Measurements from ENCODE around the gene CERS6.

CERS6 gene

DNA sequence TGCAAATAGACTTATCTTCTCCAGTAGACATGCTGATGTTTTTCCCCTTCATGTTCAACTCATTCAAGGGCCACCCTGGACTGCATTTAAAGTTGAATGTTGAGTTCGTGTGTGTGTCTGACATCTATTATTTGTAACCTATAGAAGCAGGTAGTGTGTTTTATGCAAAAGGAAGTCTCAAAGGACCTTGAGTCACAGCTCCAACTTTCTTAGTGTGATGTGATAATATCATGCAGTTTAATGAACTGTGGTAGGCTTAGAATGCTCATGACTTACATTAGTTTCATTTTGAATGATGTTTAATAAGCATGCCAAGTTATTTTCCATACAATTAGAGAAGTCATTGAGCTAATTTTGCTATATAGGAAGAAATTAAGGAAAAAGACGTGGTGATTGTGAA is 67.9 kb downstream of the CERS6 start:
- POLR2A ChIA-PET: no interaction called here
- no peak overlapping the region for H3K4me3 ChIP-seq (ENCODE audit: low read depth, low read length)
- CTCF ChIA-PET: interaction anchor here (1.1 kb wide), 1 partner anchor 34 kb away, joined by 3 read pairs; no protein-coding TSS in a partner anchor
- TF ChIP-seq CTCF (IDR thresholded peaks at IDR 0.05; ENCODE audit: insufficient read depth, low read length, missing control alignments): no peak
- no peak for DNase-seq (ENCODE audit: low read depth, low spot score)

DNA sequence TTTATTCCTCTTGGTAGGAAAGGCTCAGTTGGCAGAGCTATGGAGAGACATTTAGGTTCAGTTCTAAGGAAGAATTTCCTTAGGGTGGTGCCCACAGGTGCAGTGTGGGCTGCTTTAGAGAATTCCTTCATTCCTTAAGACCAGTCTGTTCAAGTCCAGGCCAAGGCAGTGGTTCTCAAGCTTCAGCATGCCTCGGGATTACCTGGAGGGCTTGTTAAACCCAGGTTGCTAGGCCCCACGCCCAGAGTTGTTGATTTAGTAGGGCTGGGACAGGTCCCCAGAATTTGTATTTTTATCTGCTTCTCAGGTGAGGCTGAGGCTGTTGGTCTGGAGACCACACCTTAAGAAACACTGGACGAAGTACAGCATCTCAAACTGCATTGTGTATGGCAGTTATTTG is 68.9 kb downstream of the CERS6 start:
- TF ChIP-seq CTCF (IDR thresholded peaks at IDR 0.05; ENCODE audit: insufficient read depth, low read length, missing control alignments): no peak
- H3K4me3 ChIP-seq (ENCODE audit: low read depth, low read length): no peak overlapping the region
- ChIA-PET CTCF (interaction anchor here (1.1 kb wide), 1 partner anchor 35 kb away, joined by 3 read pairs; no protein-coding TSS in a partner anchor), POLR2A (no interaction called here)
- DNase-seq (ENCODE audit: low read depth, low spot score): no peak

DNA sequence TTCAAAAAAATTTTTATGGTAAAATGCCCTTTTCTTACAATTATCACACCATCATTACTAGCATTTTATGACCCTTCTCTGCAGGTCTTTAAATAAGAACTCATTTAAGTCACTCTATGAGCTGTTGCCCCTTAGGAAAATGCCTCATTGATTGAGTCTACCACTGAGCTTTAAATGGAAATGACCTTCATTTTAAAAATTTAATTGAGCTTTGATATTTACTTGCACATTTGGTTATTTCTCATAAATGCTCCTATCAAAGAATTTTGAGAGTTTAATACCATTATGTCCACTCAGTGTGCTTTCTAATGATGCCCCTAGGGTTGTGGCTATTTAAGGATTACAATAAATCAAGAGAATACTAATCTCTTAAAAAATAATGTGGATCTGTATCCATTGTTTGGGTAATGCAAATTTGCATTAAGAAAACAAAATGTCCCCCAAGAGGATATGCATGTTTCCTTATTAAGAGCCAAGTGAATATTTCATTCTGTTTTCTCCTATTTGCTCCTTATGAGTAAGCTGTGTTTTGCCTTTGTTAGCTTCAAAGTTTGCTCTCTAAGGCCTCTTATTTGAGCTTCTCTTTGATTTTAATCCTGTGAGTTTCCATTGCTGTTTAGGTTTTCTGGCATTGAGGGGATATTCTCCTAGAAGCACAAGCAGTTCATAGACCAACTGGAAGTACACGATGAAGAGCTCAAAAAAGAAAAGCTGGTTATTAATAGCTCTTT is 69.8 kb downstream of the CERS6 start:
- CTCF ChIA-PET: interaction anchor here (1.3 kb wide), 1 partner anchor 10 kb away, joined by 3 read pairs; no protein-coding TSS in a partner anchor

DNA sequence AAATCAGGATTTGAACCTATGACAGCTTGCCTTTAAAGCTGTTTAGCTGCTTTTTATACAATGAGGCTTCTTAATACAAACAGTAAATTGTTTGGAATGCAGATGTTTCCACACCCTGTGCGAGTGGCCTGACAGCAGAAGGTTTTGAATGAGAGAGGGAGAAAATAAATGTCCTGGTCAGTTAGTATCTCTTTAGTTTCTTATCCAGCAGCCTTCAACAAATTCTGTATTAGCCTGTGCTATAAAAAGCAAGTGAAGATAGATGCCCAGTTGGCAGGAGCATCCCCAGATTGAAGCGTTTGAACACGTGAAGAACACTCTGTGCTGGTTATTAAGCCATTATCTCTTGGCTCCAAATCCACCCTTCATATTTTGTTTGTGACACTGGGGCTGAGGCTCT is 70.6 kb downstream of the CERS6 start:
- TF ChIP-seq CTCF (IDR thresholded peaks at IDR 0.05; ENCODE audit: insufficient read depth, low read length, missing control alignments): no peak
- ChIA-PET CTCF (interaction anchor here (1.3 kb wide), 1 partner anchor 11 kb away, joined by 3 read pairs; no protein-coding TSS in a partner anchor), POLR2A (no interaction called here)
- H3K4me3 ChIP-seq (ENCODE audit: low read depth, low read length): no peak overlapping the region
- no peak for DNase-seq (ENCODE audit: low read depth, low spot score)

More for the DNA sequence above, 69.8 kb downstream of the CERS6 start:
- H3K4me3 ChIP-seq (ENCODE audit: low read depth, low read length): no peak overlapping the region
- no peak for TF ChIP-seq CTCF (IDR thresholded peaks at IDR 0.05; ENCODE audit: insufficient read depth, low read length, missing control alignments)
- POLR2A ChIA-PET: no interaction called here
- DNase-seq (ENCODE audit: low read depth, low spot score): no peak

- DNase-seq (ENCODE audit: low read depth, low spot score): no peak
- CTCF ChIA-PET: no interaction called here
- TF ChIP-seq CTCF (IDR thresholded peaks at IDR 0.05; ENCODE audit: insufficient read depth, low read length, missing control alignments): no peak
- H3K4me3 ChIP-seq (ENCODE audit: low read depth, low read length): no peak overlapping the region
- POLR2A ChIA-PET: interaction anchor here (0.7 kb wide), 1 partner anchor 10 kb away, joined by 3 read pairs; no protein-coding TSS in a partner anchor
Observed at GRCh38 chr2:168528016-168528415, 71.9 kb downstream of the CERS6 start.

DNA sequence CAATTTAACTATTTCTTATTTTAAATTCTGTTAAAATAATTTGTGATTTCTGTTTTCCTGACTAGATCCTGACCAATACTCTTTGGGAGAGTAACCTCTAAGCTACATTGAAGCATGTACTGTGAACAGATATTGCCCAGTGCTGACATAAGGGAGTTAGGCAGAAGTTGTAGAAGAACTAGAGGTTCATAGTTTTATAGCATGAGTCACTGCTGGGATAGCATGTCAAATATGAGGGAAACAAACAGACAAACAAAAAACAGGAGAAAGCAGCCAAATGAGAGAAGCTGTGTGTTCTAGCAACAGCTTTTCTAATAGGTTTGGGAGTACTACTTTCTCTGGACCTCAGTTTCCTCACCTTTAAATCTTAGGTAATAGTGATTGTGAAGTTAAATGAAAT is 72.4 kb downstream of the CERS6 start:
- ChIA-PET POLR2A (interaction anchor here (0.7 kb wide), 1 partner anchor 10 kb away, joined by 3 read pairs; no protein-coding TSS in a partner anchor), CTCF (no interaction called here)
- TF ChIP-seq CTCF (IDR thresholded peaks at IDR 0.05; ENCODE audit: insufficient read depth, low read length, missing control alignments): no peak
- DNase-seq (ENCODE audit: low read depth, low spot score): no peak
- no peak overlapping the region for H3K4me3 ChIP-seq (ENCODE audit: low read depth, low read length)
